NK-92 (cell line): ENCODE measurements around the gene GCNT4.

Experiments used
- DNase-seq: peaks from one replicate; lab custom pipeline; 2025; ENCODE audit not compliant: unreplicated experiment; lab: John Stamatoyannopoulos, UW

GCNT4 gene

GRCh38 chr5:75018805-75019587 is 33.4 kb downstream of the GCNT4 start:
- no peak for DNase-seq

- no peak for DNase-seq
These were observed 34.4 kb downstream of the GCNT4 start for GRCh38 chr5:75017971-75018370.

- DNase-seq: no peak
These were observed 35.5 kb downstream of the GCNT4 start for GRCh38 chr5:75016896-75017295.

- no peak for DNase-seq
These were observed 39.6 kb downstream of the GCNT4 start for GRCh38 chr5:75012748-75013147.

GRCh38 chr5:75010838-75011237 is 41.5 kb downstream of the GCNT4 start:
- no peak for DNase-seq

- DNase-seq: no peak
These were observed 42.6 kb downstream of the GCNT4 start for GRCh38 chr5:75009556-75010345.

- no peak for DNase-seq
These were observed 45.2 kb downstream of the GCNT4 start for GRCh38 chr5:75006865-75007822.

GRCh38 chr5:75005561-75005960 is 46.8 kb downstream of the GCNT4 start:
- no peak for DNase-seq
